Stomach (tissue), 9 donors: Measurements from ENCODE around the gene FUT2. TPM values are rescaled to one million over a fixed set of nuclear protein-coding genes. Genes with fewer than 3 reads are reported as not detected.

Experiments
- DNase-seq, 2 donors: peaks; one replicate each; pipeline versions ENCODE4 v3.0.0 to v3.0.0-alpha.2; 2013 to 2019
- H3K27ac ChIP-seq, 5 donors: fragments of 200-600 bp in 4 of 5; sonication (generic) in 4 of 5; one replicate each; pipeline ENCODE4 v1.5.1; 2013 to 2019; ENCODE audit warnings: mild to moderate bottlenecking in 1 of 5, moderate library complexity in 1 of 5
- H3K27me3 ChIP-seq, 3 donors: fragments of 200-600 bp; sonication (generic); one replicate each; pipeline ENCODE4 v1.5.1; 2017 to 2019; ENCODE audit warnings: mixed run types in 1 of 3
- H3K36me3 ChIP-seq, 4 donors: fragments of 200-600 bp; sonication (generic); 1 replicate in 3 of 4; 2 replicates in 1 of 4; pipeline ENCODE4 v1.5.1; 2016 to 2019
- H3K4me1 ChIP-seq, 4 donors: fragments of 200-600 bp; sonication (generic); one replicate each; pipeline ENCODE4 v1.5.1; 2016 to 2019
- H3K4me3 ChIP-seq, 4 donors: fragments of 200-600 bp; sonication (generic) in 3 of 4; one replicate each; pipeline ENCODE4 v1.5.1; 2016 to 2019; ENCODE audit warnings: mild to moderate bottlenecking in 1 of 4
- H3K9me3 ChIP-seq, 4 donors: fragments of 200-600 bp; sonication (generic); one replicate each; pipeline ENCODE4 v1.5.1; 2016 to 2019
- EP300 ChIP-seq: sonication (generic); formaldehyde crosslinking; IDR thresholded peaks from one replicate; pipeline ENCODE4 v1.6.1; 2017; ENCODE audit warnings: antibody characterized with exemption
- POLR2A ChIP-seq, 4 donors: fragments of 450-650 bp; IDR thresholded peaks; one replicate each; pipeline ENCODE4 v1.6.1; 2016; ENCODE audit warnings: antibody characterized with exemption in 4 of 4, control low read depth in 2 of 4, mild to moderate bottlenecking in 1 of 4, moderate library complexity in 1 of 4
- POLR2AphosphoS5 ChIP-seq, 3 donors: sonication (generic); formaldehyde crosslinking; IDR thresholded peaks; one replicate each; pipeline ENCODE4 v1.6.1; 2016; ENCODE audit warnings: antibody characterized with exemption in 3 of 3
- WGBS, 5 donors: extraction: QIAGEN DNeasy Blood & Tissue Kit in 3 of 5; methylation state at CpG; one replicate each; pipeline versions ENCODE4 v1.1.5 to v1.1.7; 2013 to 2018; 5-methylcytosine and 5-hydroxymethylcytosine counted together
- intact Hi-C: fragments of 100-400 bp; cut with DNase I; formaldehyde crosslinking; loops from one replicate; pipeline ENCODE4 v1.15.1; 2023; ENCODE audit warnings: low total_unique reads
- polyA plus RNA-seq, 3 donors: library from polyadenylated mRNA; stranded (reverse); fragments of 200-250 nt; gene quantifications; one replicate each; pipeline ENCODE4 v1.2.3, GENCODE V29; 2013
- total RNA-seq, 5 donors: library from RNA; depleted of rRNA; stranded (reverse); fragments of >200 nt; gene quantifications; one replicate each; pipeline versions ENCODE4 v1.1.0 to v1.2.3, GENCODE V29; 2014 to 2016
- TF ChIP-seq, protein P1 (sequence below), 7 experiments: fragments of 450-650 bp in 4 of 7; fragments of 200-600 bp in 3 of 7; sonication (generic) in 3 of 7; IDR thresholded peaks; one replicate each; pipeline ENCODE4 v1.5.1; 2016 to 2019; ENCODE audit warnings: antibody characterized with exemption in 7 of 7, control low read depth in 2 of 7, mild to moderate bottlenecking in 1 of 7
- donor health status: healthy with polysubstance abuse.
- donor health status: Bipolar disorder and iron deficiency.
- donor health status: healthy.

Gene FUT2
- total and polyA plus RNA-seq, 8 donors = 22.7 to 76.8 (median 31.1) TPM

- Histone ChIP-seq H3K27ac (no peak overlapping the region), H3K4me1 (peaks cover 4 to 43% (median 25%) of the 10 kb centered on the region in 4 donors), H3K9me3 (no peaks in the 10 kb centered on the region), H3K27me3 (peaks cover 0 to 40% (median 0%) of the 10 kb centered on the region in 3 donors), H3K4me3 (no peak overlapping the region), H3K36me3 (peaks cover 0 to 9% (median 0%) of the 10 kb centered on the region in 4 donors)
- intact Hi-C loops = loop anchor here (10.0 kb wide), 1 partner anchor 101 kb away; the partner anchor contains the start of gene CA11
- DNase-seq = peak; percentile 63 to 85
- 36 to 56% (median 48%) methylated on average over 33 of the region's 33 CpGs for WGBS, 5 donors
- TF ChIP-seq, protein P1, sequence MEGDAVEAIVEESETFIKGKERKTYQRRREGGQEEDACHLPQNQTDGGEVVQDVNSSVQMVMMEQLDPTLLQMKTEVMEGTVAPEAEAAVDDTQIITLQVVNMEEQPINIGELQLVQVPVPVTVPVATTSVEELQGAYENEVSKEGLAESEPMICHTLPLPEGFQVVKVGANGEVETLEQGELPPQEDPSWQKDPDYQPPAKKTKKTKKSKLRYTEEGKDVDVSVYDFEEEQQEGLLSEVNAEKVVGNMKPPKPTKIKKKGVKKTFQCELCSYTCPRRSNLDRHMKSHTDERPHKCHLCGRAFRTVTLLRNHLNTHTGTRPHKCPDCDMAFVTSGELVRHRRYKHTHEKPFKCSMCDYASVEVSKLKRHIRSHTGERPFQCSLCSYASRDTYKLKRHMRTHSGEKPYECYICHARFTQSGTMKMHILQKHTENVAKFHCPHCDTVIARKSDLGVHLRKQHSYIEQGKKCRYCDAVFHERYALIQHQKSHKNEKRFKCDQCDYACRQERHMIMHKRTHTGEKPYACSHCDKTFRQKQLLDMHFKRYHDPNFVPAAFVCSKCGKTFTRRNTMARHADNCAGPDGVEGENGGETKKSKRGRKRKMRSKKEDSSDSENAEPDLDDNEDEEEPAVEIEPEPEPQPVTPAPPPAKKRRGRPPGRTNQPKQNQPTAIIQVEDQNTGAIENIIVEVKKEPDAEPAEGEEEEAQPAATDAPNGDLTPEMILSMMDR (IDR thresholded peaks at IDR 0.05) = no peak
- TF ChIP-seq POLR2AphosphoS5 (IDR thresholded peaks at IDR 0.05) (no peak), POLR2A (IDR thresholded peaks at IDR 0.05) (no peak), EP300 (no peak)
These were observed 49.6 kb downstream of the FUT2 start for GRCh38 chr19:48745208-48745995.

- H3K9me3 ChIP-seq = no peaks in the 10 kb centered on the region
- H3K4me1 ChIP-seq = peaks cover 9 to 43% (median 24%) of the 10 kb centered on the region in 4 donors
- WGBS, 5 donors = 80 to 84% (median 82%) methylated on average over 8 of the region's 8 CpGs
- intact Hi-C loops = loop anchor here (10.0 kb wide), 1 partner anchor 101 kb away; the partner anchor contains the start of gene CA11
- peaks cover 0 to 9% (median 0%) of the 10 kb centered on the region in 4 donors for H3K36me3 ChIP-seq
- TF ChIP-seq, protein P1 (IDR thresholded peaks at IDR 0.05) = no peak
- TF ChIP-seq POLR2AphosphoS5 (IDR thresholded peaks at IDR 0.05) = no peak
- no peak for TF ChIP-seq EP300
- no peak for TF ChIP-seq POLR2A (IDR thresholded peaks at IDR 0.05)
- peaks cover 0 to 40% (median 0%) of the 10 kb centered on the region in 3 donors for H3K27me3 ChIP-seq
- DNase-seq = no peak
- H3K27ac ChIP-seq = peak overlapping the region in 4 of 5 donors; percentile 58 to 86 (median 76)
- H3K4me3 ChIP-seq = no peak overlapping the region
These were observed 50.3 kb downstream of the FUT2 start for GRCh38 chr19:48746110-48746509.

DNA sequence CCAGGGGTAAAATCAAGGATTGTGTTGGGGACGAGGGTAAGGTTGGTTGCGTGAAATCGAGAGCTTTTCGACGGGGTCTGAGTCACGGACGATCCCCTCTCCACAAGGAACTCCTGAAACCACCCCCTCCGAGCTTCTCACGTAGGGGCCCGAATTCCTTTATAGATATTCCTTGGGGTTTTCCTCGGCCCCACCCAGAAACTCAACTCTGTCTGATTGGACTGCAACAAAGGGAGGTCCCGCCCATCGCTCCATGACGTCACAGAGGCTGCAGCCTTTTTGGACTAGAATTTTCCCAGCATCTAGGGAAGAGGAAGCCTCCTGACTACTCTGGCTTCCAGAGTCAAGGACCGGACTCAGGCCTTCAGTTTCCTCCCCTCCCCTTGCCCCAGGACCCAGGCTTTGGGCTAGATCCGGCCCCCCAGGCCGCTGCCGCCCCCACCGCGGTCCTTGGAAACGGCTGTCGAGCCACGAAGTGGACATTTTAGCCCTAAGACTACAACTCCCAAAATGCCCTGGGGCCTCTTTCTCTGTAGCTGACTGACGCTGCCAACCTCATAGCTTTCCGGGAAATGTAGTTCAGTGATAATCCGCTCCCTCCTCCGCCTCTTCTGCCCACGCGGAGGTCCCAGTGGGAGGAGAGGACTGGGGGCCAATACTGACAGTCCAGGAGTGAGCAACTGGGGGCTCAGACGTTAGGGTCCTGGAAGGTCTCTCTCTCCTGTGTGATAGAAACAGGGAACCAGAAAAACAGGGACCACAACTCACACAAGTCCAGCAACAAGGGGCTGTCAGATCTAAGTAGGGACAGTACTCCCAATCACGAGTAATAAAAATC is 51.2 kb downstream of the FUT2 start, which contains the start of gene IZUMO1:
IZUMO1 (minus strand) TSS at position 172 of the 838 bp plus-strand sequence. CDS start 1,050 bp downstream, outside the sequence.
- intact Hi-C loops = loop anchor here (10.0 kb wide), 1 partner anchor 102 kb away; the partner anchor contains the start of gene CA11
- Histone ChIP-seq H3K9me3 (no peaks in the 10 kb centered on the region), H3K27ac (peak within 1 kb of the TSS; percentile 55 to 86 (median 72)), H3K27me3 (peaks cover 0 to 48% (median 0%) of the 10 kb centered on the region in 3 donors), H3K36me3 (peaks cover 0 to 9% (median 0%) of the 10 kb centered on the region in 4 donors), H3K4me3 (peak within 1 kb of the TSS; percentile 11 to 41 (median 26)), H3K4me1 (peaks cover 9 to 40% (median 25%) of the 10 kb centered on the region in 4 donors)
- 16 to 45% (median 41%) methylated on average over 28 to 31 of the region's 31 CpGs for WGBS, 5 donors
- TF ChIP-seq POLR2AphosphoS5 (IDR thresholded peaks at IDR 0.05) (peak in 1 of 3 donors; percentile 17), EP300 (no peak)
- peak; percentile 61 to 94 for DNase-seq

GRCh38 chr19:48749571-48750198 is 53.9 kb downstream of the FUT2 start:
- peaks cover 0 to 9% (median 0%) of the 10 kb centered on the region in 4 donors for H3K36me3 ChIP-seq
- intact Hi-C loops = loop anchor here (10.0 kb wide), 1 partner anchor 105 kb away; the partner anchor contains the start of gene CA11
- TF ChIP-seq EP300 (no peak), POLR2A (IDR thresholded peaks at IDR 0.05) (no peak), POLR2AphosphoS5 (IDR thresholded peaks at IDR 0.05) (no peak)
- TF ChIP-seq, protein P1 (IDR thresholded peaks at IDR 0.05) = no peak
- H3K4me1 ChIP-seq = peaks cover 15 to 60% (median 39%) of the 10 kb centered on the region in 4 donors
- WGBS, 5 donors = 46 to 59% (median 56%) methylated on average over 4 of the region's 4 CpGs
- peak overlapping the region; percentile 50 to 88 (median 86) for H3K27ac ChIP-seq
- no peaks in the 10 kb centered on the region for H3K9me3 ChIP-seq
- H3K27me3 ChIP-seq = peaks cover 0 to 68% (median 10%) of the 10 kb centered on the region in 3 donors
- no peak for DNase-seq
- peak overlapping the region in 2 of 4 donors; percentile 52 to 58 for H3K4me3 ChIP-seq
